ENCODE measurements around the gene FMR1. TPM values are rescaled to one million over a fixed set of nuclear protein-coding genes. Genes with fewer than 3 reads are reported as not detected.

Gene FMR1
- total and polyA plus RNA-seq, 3 donors from 2014 or later, result 30.0 to 49.9 (median 45.4) TPM

GRCh38 chrX:147933815-147934214, 22.1 kb downstream of the FMR1 start:
- H3K9me3 ChIP-seq, result no peaks in the 10 kb centered on the region
- no peaks in the 10 kb centered on the region for H3K4me1 ChIP-seq
- H3K27me3 ChIP-seq, result no peaks in the 10 kb centered on the region
- no peaks in the 10 kb centered on the region for H3K36me3 ChIP-seq (ENCODE audit: low read depth, missing control alignments)
- TF ChIP-seq CTCF (IDR thresholded peaks at IDR 0.05) (no peak), POLR2A (IDR thresholded peaks at IDR 0.05) (no peak)
- H3K27ac ChIP-seq, result no peak overlapping the region
- no peak overlapping the region for H3K4me3 ChIP-seq
- intact Hi-C loops (cut with DNase I; ENCODE audit: low total_unique reads), result no loop called here
- DNase-seq, result no peak
- WGBS, 2 donors, result 100% methylated on average over 1 of the region's 1 CpG

GRCh38 chrX:147935156-147935758, 23.5 kb downstream of the FMR1 start:
- intact Hi-C loops (cut with DNase I; ENCODE audit: low total_unique reads), result no loop called here
- no peak for DNase-seq
- Histone ChIP-seq H3K9me3 (no peaks in the 10 kb centered on the region), H3K4me3 (no peak overlapping the region), H3K36me3 (ENCODE audit: low read depth, missing control alignments) (no peaks in the 10 kb centered on the region), H3K27me3 (no peaks in the 10 kb centered on the region), H3K27ac (no peak overlapping the region), H3K4me1 (no peaks in the 10 kb centered on the region)
- WGBS, 2 donors, result 91 to 95% methylated on average over 3 of the region's 3 CpGs
- TF ChIP-seq CTCF (IDR thresholded peaks at IDR 0.05), result no peak
- no peak for TF ChIP-seq POLR2A (IDR thresholded peaks at IDR 0.05)

GRCh38 chrX:147945286-147945685, 33.6 kb downstream of the FMR1 start:
- Histone ChIP-seq H3K36me3 (ENCODE audit: low read depth, missing control alignments) (no peaks in the 10 kb centered on the region), H3K9me3 (no peaks in the 10 kb centered on the region), H3K27me3 (no peaks in the 10 kb centered on the region), H3K4me1 (no peaks in the 10 kb centered on the region), H3K27ac (no peak overlapping the region), H3K4me3 (no peak overlapping the region)
- TF ChIP-seq POLR2A (IDR thresholded peaks at IDR 0.05) (no peak), CTCF (IDR thresholded peaks at IDR 0.05) (no peak)
- DNase-seq, result no peak
- intact Hi-C loops (cut with DNase I; ENCODE audit: low total_unique reads), result no loop called here
- WGBS, 2 donors, result 92% methylated on average over 5 of the region's 5 CpGs

- Histone ChIP-seq H3K36me3 (ENCODE audit: low read depth, missing control alignments) (no peaks in the 10 kb centered on the region), H3K4me1 (no peaks in the 10 kb centered on the region), H3K27ac (no peak overlapping the region), H3K4me3 (no peak overlapping the region), H3K9me3 (no peaks in the 10 kb centered on the region), H3K27me3 (no peaks in the 10 kb centered on the region)
- TF ChIP-seq CTCF (IDR thresholded peaks at IDR 0.05), result no peak
- no peak for TF ChIP-seq POLR2A (IDR thresholded peaks at IDR 0.05)
- WGBS, 2 donors, result 94 to 96% methylated on average over 7 of the region's 7 CpGs
- intact Hi-C loops (cut with DNase I; ENCODE audit: low total_unique reads), result no loop called here
- no peak for DNase-seq
Observed at GRCh38 chrX:147948531-147948930, 36.8 kb downstream of the FMR1 start.

GRCh38 chrX:147950352-147950751, 38.6 kb downstream of the FMR1 start:
- intact Hi-C loops (cut with DNase I; ENCODE audit: low total_unique reads), result no loop called here
- Histone ChIP-seq H3K9me3 (no peaks in the 10 kb centered on the region), H3K4me1 (no peaks in the 10 kb centered on the region), H3K27ac (no peak overlapping the region), H3K4me3 (no peak overlapping the region), H3K36me3 (ENCODE audit: low read depth, missing control alignments) (no peaks in the 10 kb centered on the region), H3K27me3 (no peaks in the 10 kb centered on the region)
- DNase-seq, result no peak
- WGBS, 2 donors, result 84 to 88% methylated on average over 1 of the region's 1 CpG
- no peak for TF ChIP-seq CTCF (IDR thresholded peaks at IDR 0.05)
- TF ChIP-seq POLR2A (IDR thresholded peaks at IDR 0.05), result no peak

Data from testis (tissue), 3 donors.